AG10803 (cell line): Measurements from ENCODE around the gene BICDL2.

Source experiments
- DNase-seq: peaks from one replicate; pipeline ENCODE4 v3.0.0; 2010; ENCODE audit warnings: low read depth
- H3K4me3 ChIP-seq: 2 replicates; pipeline ENCODE4 v1.5.1; 2011; ENCODE audit warnings: mild to moderate bottlenecking, low read length, control low read depth
- TF ChIP-seq, protein P1 (sequence below): conservative IDR thresholded peaks from 2 replicates; pipeline ENCODE4 v1.5.1; 2011; ENCODE audit warnings: mild to moderate bottlenecking, low read length, control low read depth, inconsistent platforms

Gene BICDL2

DNA sequence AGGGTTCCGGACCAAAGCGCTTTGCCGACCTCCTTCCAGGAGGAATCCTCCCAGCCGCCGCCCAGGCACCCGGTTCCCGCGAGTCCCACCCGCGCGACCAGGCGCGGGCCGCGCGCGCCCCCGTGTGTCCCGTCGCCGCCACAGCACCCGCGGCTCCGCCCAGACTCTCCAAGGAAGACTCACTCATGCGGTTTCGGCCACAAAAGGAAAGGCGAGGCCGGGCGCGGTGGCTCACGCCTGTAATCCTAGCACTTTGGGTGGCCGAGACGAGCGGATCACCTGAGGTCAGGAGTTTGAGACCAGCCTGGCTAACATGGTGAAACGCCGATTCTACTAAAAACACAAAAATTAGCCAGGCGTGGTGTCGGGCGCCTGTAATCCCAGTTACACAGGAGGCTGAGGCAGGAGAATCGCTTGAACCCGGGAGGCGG is 53.0 kb downstream of the BICDL2 start:
- peak; percentile 72 for DNase-seq
- H3K4me3 ChIP-seq: peak overlapping the region; percentile 44
- TF ChIP-seq, protein P1, sequence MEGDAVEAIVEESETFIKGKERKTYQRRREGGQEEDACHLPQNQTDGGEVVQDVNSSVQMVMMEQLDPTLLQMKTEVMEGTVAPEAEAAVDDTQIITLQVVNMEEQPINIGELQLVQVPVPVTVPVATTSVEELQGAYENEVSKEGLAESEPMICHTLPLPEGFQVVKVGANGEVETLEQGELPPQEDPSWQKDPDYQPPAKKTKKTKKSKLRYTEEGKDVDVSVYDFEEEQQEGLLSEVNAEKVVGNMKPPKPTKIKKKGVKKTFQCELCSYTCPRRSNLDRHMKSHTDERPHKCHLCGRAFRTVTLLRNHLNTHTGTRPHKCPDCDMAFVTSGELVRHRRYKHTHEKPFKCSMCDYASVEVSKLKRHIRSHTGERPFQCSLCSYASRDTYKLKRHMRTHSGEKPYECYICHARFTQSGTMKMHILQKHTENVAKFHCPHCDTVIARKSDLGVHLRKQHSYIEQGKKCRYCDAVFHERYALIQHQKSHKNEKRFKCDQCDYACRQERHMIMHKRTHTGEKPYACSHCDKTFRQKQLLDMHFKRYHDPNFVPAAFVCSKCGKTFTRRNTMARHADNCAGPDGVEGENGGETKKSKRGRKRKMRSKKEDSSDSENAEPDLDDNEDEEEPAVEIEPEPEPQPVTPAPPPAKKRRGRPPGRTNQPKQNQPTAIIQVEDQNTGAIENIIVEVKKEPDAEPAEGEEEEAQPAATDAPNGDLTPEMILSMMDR: peak; percentile 36

DNA sequence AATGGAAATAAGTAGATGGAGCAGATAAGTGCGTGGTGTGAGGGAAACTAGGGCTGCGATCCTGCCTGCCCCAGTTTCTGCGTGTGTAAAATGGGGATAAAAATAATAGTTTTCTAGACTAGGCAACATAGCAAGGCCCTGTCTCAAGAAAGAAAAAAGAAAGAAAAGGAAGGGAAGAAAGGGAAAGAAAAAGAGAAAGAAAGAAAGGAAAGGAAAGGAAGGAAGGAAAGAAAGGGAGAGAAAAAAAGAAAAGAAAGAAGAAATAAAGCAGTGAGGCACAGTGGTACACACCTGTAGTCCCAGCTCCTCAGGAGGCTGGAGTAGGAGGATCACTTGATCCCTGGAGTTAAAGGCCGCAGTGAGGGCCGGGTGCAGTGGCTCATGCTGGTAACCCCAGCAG is 54.3 kb downstream of the BICDL2 start:
- H3K4me3 ChIP-seq: no peak overlapping the region
- DNase-seq: no peak
- TF ChIP-seq, protein P1: no peak

DNA sequence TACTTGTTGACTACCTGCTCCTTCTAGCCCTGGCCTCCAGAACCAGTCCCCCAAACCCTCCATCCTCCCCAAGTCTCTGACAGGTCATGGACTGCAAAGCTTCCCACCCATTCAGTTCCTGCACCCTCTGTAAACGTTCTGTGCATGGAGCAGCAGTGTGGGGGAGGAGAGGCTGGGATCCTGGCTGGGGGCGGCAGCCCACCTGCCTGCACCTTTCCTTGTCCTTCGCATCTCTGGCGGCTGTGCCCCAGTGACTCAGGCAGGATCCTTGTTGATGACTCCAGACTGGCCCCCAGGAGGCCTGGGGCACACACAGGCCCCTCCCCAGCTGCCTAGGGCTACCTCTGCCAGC is 54.9 kb downstream of the BICDL2 start:
- TF ChIP-seq, protein P1: no peak
- DNase-seq: no peak
- H3K4me3 ChIP-seq: no peak overlapping the region

DNA sequence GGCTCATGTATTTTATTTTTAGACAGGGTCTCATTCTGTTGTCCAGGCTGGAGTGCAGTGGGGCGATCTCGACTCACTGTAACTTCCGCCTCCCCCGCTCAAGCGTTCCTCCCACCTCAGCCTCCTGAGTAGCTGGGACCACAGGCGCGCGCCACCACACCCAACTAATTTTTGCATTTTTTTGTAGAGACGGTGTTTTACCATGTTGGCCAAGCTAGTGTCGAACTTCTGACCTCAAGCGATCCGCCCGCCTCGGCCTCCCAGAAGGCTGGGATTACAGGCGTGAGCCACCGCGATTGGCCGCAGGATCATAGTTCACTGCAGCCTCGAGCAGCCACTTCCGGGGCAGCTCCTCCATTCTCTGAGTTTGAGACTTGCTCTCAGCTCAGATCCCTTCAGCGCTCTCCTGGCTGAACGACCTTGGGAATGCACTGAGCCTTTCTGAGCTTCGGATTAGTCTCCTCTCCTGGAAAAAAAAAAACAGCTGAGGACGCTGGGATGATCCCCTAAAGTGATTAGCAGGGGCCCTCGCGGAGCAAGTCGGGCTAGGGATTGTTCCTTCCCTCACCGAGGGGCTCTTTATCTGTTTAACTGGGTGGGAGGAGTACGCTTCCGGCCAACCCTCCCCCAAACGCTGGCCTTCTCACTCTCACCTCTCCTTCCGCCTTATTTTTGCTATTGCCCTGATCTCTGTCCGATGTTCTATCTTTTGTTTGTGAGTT is 55.4 kb downstream of the BICDL2 start:
- peak overlapping the region; percentile 85; the same call in 1 of the 2 replicates for H3K4me3 ChIP-seq
- DNase-seq: no peak
- TF ChIP-seq, protein P1: no peak

DNA sequence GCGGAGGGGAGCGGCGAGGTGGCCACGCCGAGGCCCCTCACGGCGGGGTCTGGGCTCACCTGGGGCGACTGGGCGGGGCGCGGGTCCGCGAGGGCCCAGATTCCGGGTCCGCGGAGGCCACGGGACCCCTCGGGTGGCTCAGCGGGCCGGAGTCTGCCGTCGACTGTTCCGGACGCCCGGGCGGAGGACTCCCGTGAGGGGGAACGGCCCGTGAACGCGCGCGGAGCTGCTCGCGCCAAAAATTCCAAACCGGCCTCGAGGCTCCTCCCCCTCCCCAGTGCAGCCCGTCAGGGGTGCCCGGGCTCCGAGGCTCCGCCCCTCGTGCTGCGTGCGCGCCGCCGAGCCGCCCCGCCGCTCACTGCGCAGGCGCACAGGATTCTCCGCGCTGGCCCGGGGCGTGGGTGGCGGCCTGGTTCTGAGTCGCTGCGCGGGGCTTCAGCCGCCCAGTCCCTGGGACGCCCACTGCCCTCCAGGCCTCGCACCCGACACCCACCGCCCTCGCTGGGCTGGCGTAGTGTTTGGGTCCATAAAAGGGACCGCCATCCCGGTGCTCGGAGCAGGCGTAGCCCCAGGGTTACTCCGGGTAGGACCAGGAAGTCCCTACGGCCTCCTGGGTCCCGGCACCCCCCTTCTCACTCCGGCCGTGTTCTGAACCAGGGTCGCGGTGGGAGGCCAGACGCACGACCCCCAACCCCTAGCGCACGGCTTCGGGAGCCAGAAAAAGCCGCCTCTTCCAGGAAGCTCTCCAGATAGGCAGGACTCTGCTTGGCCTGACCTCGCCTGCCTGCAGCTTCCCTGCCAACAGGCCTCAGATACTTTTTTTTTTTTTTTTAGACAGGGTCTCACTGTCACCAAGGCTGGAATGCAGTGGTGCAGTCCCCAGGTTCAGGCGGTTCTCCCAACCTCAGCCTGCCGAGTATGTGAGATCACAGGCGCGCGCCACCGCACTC is 56.2 kb downstream of the BICDL2 start, which contains the start of gene PKMYT1:
TSS of gene PKMYT1 (minus strand) at position 220 of the 950 bp plus-strand sequence. CDS start 789 bp downstream, outside the sequence.
- peak; percentile 76 for DNase-seq
- TF ChIP-seq, protein P1: no peak
- H3K4me3 ChIP-seq: peak within 1 kb of the TSS; percentile 85

DNA sequence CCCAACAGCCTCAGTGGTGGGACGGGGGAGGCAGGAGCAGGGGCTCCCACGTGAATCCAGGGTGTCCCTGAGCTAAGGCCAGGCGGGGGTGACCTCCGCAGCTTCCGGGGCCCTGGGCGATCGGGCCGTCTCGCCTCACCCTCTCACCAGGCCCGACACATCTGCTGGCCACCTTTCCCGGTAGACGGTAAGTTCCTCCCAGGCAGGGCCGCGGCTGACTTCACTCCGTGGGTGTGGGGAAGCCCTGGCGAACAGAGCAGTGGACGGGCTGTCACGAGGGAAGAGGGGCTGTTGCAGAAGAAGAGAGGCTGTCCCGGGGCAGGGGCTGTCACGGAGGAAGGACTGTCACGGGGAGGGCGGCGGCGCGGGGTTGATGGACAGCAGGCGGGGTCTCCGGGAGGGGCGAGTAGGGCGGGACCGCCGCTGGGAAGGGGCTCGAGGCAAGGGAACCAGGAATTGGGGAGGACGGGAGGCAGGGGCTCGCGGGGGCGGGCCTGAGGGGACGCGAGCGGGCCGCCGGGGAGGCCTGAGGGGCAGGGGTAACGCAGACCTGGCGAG is 57.0 kb downstream of the BICDL2 start:
- TF ChIP-seq, protein P1: no peak
- H3K4me3 ChIP-seq: peak overlapping the region; percentile 62
- no peak for DNase-seq
